Neural progenitor cell (in vitro differentiated cells): ENCODE results near the gene CSF3R. TPM values are rescaled to one million over a fixed set of nuclear protein-coding genes. Genes with fewer than 3 reads are reported as not detected.

Experiments
- DNase-seq: peaks from one replicate; pipeline ENCODE4 v3.0.0-alpha.2; 2016; ENCODE audit warnings: low spot score
- H2AFZ ChIP-seq: fragments of 200-600 bp; sonication (generic); replicated peaks from 2 replicates; pipeline ENCODE4 v1.6.1; 2016; ENCODE audit warnings: antibody characterized with exemption
- H3F3A ChIP-seq: fragments of 200-600 bp; sonication (generic); 2 replicates; pipeline ENCODE4 v1.6.1; 2016; ENCODE audit warnings: antibody characterized with exemption, low read depth
- H3K27ac ChIP-seq: fragments of 200-600 bp; sonication (generic); 2 replicates; pipeline ENCODE4 v1.5.1; 2016; ENCODE audit warnings: mild to moderate bottlenecking
- H3K27me3 ChIP-seq: fragments of 200-600 bp; sonication (generic); 2 replicates; pipeline ENCODE4 v1.6.1; 2016; ENCODE audit warnings: mild to moderate bottlenecking, moderate library complexity
- H3K36me3 ChIP-seq: fragments of 200-600 bp; sonication (generic); 2 replicates; pipeline ENCODE4 v1.5.1; 2016
- H3K4me1 ChIP-seq: fragments of 200-600 bp; sonication (generic); 2 replicates; pipeline ENCODE4 v1.6.1; 2016; ENCODE audit warnings: mixed run types
- H3K4me2 ChIP-seq: fragments of 200-600 bp; sonication (generic); 2 replicates; pipeline ENCODE4 v1.6.1; 2016
- H3K4me3 ChIP-seq: fragments of 200-600 bp; sonication (generic); 2 replicates; pipeline ENCODE4 v1.5.1; 2016
- H3K79me2 ChIP-seq: fragments of 200-600 bp; sonication (generic); 2 replicates; pipeline ENCODE4 v1.6.1; 2016; ENCODE audit warnings: low read depth
- H3K9ac ChIP-seq: fragments of 200-600 bp; sonication (generic); 2 replicates; pipeline ENCODE4 v1.6.1; 2016
- H3K9me3 ChIP-seq: fragments of 200-600 bp; sonication (generic); 2 replicates; pipeline ENCODE4 v1.5.1; 2016; ENCODE audit warnings: low read depth
- H4K20me1 ChIP-seq: fragments of 200-600 bp; sonication (generic); 2 replicates; pipeline ENCODE4 v1.6.1; 2016; ENCODE audit warnings: low read depth
- H3K27ac Mint-ChIP-seq: 3 replicates; pipeline ENCODE4 v1.8.0; 2021; ENCODE audit warnings: mixed read lengths
- H3K27me3 Mint-ChIP-seq: 2 replicates; pipeline ENCODE4 v1.8.0; 2022; ENCODE audit warnings: low read depth, mild to moderate bottlenecking, inconsistent platforms, moderate library complexity, mixed read lengths; ENCODE audit not compliant: insufficient read depth
- H3K36me3 Mint-ChIP-seq: 3 replicates; pipeline ENCODE4 v1.8.0; 2021; ENCODE audit warnings: mixed read lengths
- H3K4me1 Mint-ChIP-seq: 3 replicates; pipeline ENCODE4 v1.8.0; 2021; ENCODE audit warnings: mixed read lengths
- H3K4me3 Mint-ChIP-seq: 3 replicates; pipeline ENCODE4 v1.8.0; 2021; ENCODE audit warnings: mild to moderate bottlenecking, moderate library complexity, mixed read lengths
- H3K9me3 Mint-ChIP-seq: 3 replicates; pipeline ENCODE4 v1.8.0; 2020; ENCODE audit warnings: mixed read lengths
- EZH2 ChIP-seq: fragments of 200-600 bp; sonication (generic); IDR thresholded peaks from 2 replicates; pipeline ENCODE4 v1.6.1; 2017; ENCODE audit warnings: antibody characterized with exemption, mild to moderate bottlenecking, moderate library complexity
- EZH2phosphoT487 ChIP-seq: fragments of 200-600 bp; sonication (generic); IDR thresholded peaks from 2 replicates; pipeline ENCODE4 v1.6.1; 2017; ENCODE audit warnings: antibody characterized with exemption
- total RNA-seq: library from RNA; depleted of rRNA; stranded (reverse); fragments of >200 nt; gene quantifications from 2 replicates; pipeline ENCODE4 v1.2.3, GENCODE V29; 2015; ENCODE audit warnings: low replicate concordance
- TF ChIP-seq, protein P1 (sequence below): fragments of 200-600 bp; sonication (generic); IDR thresholded peaks from 2 replicates; pipeline ENCODE4 v1.5.1; 2017; ENCODE audit warnings: antibody characterized with exemption, mild to moderate bottlenecking

Gene CSF3R
- total RNA-seq, 1 donor from 2014 or later: not detected

DNA sequence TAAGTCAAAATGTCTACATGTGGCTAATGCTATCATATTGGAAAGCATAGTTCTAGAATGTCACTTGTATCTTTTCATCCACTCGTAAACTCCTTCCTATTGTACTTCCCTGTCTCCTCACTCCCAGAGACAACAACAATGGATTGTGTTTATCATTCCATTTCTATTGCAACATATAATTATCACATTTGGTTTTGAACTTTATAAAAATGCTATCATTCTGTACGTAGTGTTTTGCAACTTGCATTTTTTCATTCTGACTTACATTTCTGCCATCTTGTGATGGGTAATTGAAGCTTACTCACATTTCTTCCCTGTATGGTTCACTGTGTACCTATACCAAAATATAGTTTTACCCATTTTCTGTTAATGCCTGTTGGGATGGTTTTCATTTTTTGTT, 14.5 kb upstream of the CSF3R start:
- H3K27me3 Mint-ChIP-seq: peaks cover 3% of the 10 kb centered on the region
- H3K4me1 ChIP-seq: no peaks in the 10 kb centered on the region
- H3K4me3 Mint-ChIP-seq: no peak overlapping the region
- H3K27ac Mint-ChIP-seq: no peak overlapping the region
- peaks cover 12% of the 10 kb centered on the region for H3K27me3 ChIP-seq
- no peak overlapping the region for H3K4me3 ChIP-seq
- no peaks in the 10 kb centered on the region for H3K9me3 ChIP-seq
- no peak overlapping the region for H3K27ac ChIP-seq
- H3K9ac ChIP-seq: no peak overlapping the region
- H3F3A ChIP-seq: no peaks in the 10 kb centered on the region
- TF ChIP-seq EZH2phosphoT487 (no peak), EZH2 (no peak)
- TF ChIP-seq, protein P1, sequence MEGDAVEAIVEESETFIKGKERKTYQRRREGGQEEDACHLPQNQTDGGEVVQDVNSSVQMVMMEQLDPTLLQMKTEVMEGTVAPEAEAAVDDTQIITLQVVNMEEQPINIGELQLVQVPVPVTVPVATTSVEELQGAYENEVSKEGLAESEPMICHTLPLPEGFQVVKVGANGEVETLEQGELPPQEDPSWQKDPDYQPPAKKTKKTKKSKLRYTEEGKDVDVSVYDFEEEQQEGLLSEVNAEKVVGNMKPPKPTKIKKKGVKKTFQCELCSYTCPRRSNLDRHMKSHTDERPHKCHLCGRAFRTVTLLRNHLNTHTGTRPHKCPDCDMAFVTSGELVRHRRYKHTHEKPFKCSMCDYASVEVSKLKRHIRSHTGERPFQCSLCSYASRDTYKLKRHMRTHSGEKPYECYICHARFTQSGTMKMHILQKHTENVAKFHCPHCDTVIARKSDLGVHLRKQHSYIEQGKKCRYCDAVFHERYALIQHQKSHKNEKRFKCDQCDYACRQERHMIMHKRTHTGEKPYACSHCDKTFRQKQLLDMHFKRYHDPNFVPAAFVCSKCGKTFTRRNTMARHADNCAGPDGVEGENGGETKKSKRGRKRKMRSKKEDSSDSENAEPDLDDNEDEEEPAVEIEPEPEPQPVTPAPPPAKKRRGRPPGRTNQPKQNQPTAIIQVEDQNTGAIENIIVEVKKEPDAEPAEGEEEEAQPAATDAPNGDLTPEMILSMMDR: no peak
- H3K9me3 Mint-ChIP-seq: no peaks in the 10 kb centered on the region
- no peaks in the 10 kb centered on the region for H3K79me2 ChIP-seq
- no peaks in the 10 kb centered on the region for H3K4me1 Mint-ChIP-seq
- no peaks in the 10 kb centered on the region for H4K20me1 ChIP-seq
- H3K36me3 Mint-ChIP-seq: no peaks in the 10 kb centered on the region
- no peak overlapping the region for H2AFZ ChIP-seq
- no peak for DNase-seq
- no peaks in the 10 kb centered on the region for H3K36me3 ChIP-seq
- no peak overlapping the region for H3K4me2 ChIP-seq

DNA sequence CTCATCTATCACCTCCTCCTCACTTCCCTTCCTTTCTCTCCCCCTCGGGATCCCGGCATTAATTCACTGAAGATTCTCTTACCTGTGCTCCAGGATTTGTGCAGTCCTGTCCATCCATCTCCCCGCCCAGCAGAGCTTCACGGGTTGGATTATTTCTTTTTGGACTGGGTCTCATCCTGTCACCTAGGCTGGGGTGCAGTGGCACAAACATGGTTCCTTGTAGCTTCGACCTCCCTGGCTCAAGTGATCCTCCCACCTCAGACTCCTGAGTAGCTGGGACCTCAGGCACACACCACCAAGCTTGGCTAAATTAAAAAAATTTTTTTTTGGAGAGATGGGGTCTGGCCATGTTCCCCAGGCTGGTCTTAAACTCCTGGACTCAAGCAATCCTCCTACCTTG, 12.3 kb upstream of the CSF3R start:
- H3K27me3 ChIP-seq: peaks cover 12% of the 10 kb centered on the region
- H3K27ac Mint-ChIP-seq: no peak overlapping the region
- no peak overlapping the region for H3K4me3 ChIP-seq

DNA sequence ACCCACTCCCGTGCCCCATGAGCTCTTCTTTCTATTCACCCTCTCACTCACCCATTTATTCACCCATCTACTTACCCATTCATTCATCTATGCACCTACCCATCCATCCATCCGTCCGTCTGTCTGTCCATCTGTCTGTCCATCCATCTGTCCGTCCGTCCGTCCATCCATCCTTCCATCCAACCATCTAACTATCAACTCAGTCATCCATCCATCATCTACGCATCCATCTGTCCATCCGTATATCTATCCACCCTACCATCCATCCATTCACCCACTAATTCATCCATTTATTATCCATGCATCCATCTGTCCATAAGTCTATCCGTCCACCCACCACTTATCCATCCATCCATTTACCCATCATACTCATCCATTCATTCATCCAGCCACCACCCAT, 10.8 kb upstream of the CSF3R start:
- no peaks in the 10 kb centered on the region for H3F3A ChIP-seq
- no peaks in the 10 kb centered on the region for H4K20me1 ChIP-seq
- no peaks in the 10 kb centered on the region for H3K36me3 ChIP-seq
- H2AFZ ChIP-seq: no peak overlapping the region
- H3K9ac ChIP-seq: no peak overlapping the region
- H3K27ac ChIP-seq: no peak overlapping the region
- Mint-ChIP-seq H3K36me3 (no peaks in the 10 kb centered on the region), H3K27me3 (peaks cover 5% of the 10 kb centered on the region), H3K4me1 (no peaks in the 10 kb centered on the region), H3K4me3 (no peak overlapping the region), H3K27ac (no peak overlapping the region), H3K9me3 (no peaks in the 10 kb centered on the region)
- H3K4me2 ChIP-seq: no peak overlapping the region
- no peaks in the 10 kb centered on the region for H3K79me2 ChIP-seq
- peaks cover 12% of the 10 kb centered on the region for H3K27me3 ChIP-seq
- H3K4me1 ChIP-seq: no peaks in the 10 kb centered on the region
- DNase-seq: no peak
- no peaks in the 10 kb centered on the region for H3K9me3 ChIP-seq
- TF ChIP-seq, protein P1: no peak
- no peak for TF ChIP-seq EZH2
- TF ChIP-seq EZH2phosphoT487: no peak
- no peak overlapping the region for H3K4me3 ChIP-seq

More for the DNA sequence above, 12.3 kb upstream of the CSF3R start:
- no peak for DNase-seq
- Histone ChIP-seq H3K27ac (no peak overlapping the region), H3K79me2 (no peaks in the 10 kb centered on the region), H3K36me3 (no peaks in the 10 kb centered on the region), H3K4me1 (no peaks in the 10 kb centered on the region), H3K4me2 (no peak overlapping the region), H3F3A (no peaks in the 10 kb centered on the region), H3K9ac (no peak overlapping the region), H3K9me3 (no peaks in the 10 kb centered on the region), H2AFZ (no peak overlapping the region), H4K20me1 (no peaks in the 10 kb centered on the region)
- no peaks in the 10 kb centered on the region for H3K36me3 Mint-ChIP-seq
- H3K27me3 Mint-ChIP-seq: peaks cover 3% of the 10 kb centered on the region
- no peaks in the 10 kb centered on the region for H3K4me1 Mint-ChIP-seq
- no peaks in the 10 kb centered on the region for H3K9me3 Mint-ChIP-seq
- no peak overlapping the region for H3K4me3 Mint-ChIP-seq
- TF ChIP-seq EZH2 (no peak), EZH2phosphoT487 (no peak)
- TF ChIP-seq, protein P1: no peak
